ENCODE data around the gene CPED1. TPM values are rescaled to one million over a fixed set of nuclear protein-coding genes. Genes with fewer than 3 reads are reported as not detected.
"Not testable (repeated sequence)": the region's sequence is repeated elsewhere in the genome, so short reads cannot be mapped to it uniquely, and the experiment has no call there.

CPED1 gene
- total RNA-seq, 5 donors from 2014 or later (not counting 1 experiment from before 2014, with no cell fraction given) = 0.73 to 1.4 (median 0.96) TPM; not detected in 2

DNA sequence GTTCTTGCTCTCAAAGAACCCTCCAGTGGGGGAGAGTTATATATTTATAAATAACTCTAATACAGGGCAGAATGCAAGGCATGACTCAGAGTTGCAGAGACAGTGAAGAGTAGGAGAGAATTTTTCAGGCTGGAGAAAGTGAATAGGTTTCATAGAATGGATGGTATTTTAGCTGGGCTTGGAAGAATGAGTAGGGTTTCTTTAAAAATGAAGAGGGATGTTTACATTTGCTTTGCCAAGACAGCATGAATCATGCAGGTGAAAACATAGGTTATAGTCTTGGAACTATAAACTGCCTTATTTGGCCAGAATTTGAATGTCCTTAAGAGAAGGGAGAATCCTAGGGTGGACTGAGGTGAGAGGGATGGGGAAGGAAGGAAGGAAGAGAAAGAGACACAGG lies 124.8 kb downstream of the CPED1 start:
- H3K4me3 ChIP-seq (ENCODE audit: control insufficient read depth in 1 of 2, extremely low read depth in 1 of 2, low read length in 1 of 2) = no peak overlapping the region
- Mint-ChIP-seq H3K4me3 (no peak overlapping the region), H3K36me3 (no peaks in the 10 kb centered on the region), H3K9me3 (no peaks in the 10 kb centered on the region), H3K27ac (no peak overlapping the region), H3K4me1 (no peaks in the 10 kb centered on the region), H3K27me3 (peaks cover 9 to 13% of the 10 kb centered on the region in 2 donors)
- no peaks in the 10 kb centered on the region for H3K9me3 ChIP-seq
- POLR2A ChIA-PET = no interaction called here
- CTCF ChIA-PET = interaction anchor here in 1 of 2 donors (1.0 kb wide), 1 partner anchor 134 kb away, joined by 4 read pairs; no protein-coding TSS in a partner anchor
- ATAC-seq (replicated peaks in 1 of 4) (no peak), DNase-seq (no peak)
- no peak overlapping the region for H3K27ac ChIP-seq (ENCODE audit: low read length)
- H3K27me3 ChIP-seq (replicated peaks in 1 of 2; ENCODE audit: control insufficient read depth in 2 of 2, extremely low read depth in 1 of 2, insufficient read depth in 2 of 2, low read length in 1 of 2) = no peaks in the 10 kb centered on the region
- no peaks in the 10 kb centered on the region for H3K36me3 ChIP-seq (ENCODE audit: control insufficient read depth in 2 of 2, extremely low read depth in 1 of 2, insufficient read depth in 1 of 2, low read length in 1 of 2)
- H3K4me1 ChIP-seq (ENCODE audit: control insufficient read depth in 1 of 2, extremely low read depth in 1 of 2, insufficient read depth in 2 of 2, low read length in 2 of 2) = no peaks in the 10 kb centered on the region

DNA sequence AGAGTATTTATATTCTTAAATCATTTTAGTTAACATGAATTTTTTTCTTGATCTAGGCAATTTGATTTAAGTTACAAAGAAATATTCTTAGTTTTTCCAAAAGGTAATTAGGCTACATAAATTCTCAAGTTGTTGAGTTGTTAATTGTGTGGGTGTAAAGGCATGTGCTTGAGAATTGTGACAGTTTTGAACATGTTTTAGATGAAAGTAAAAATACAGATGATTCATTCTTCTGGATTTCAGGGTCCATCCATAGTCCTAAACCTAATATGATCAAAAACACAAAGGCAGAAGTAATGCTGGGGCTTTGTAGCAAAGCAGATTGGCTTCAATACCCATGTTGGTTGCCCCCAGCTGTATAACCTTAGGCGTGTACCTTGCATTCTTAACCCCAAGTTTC lies 127.9 kb downstream of the CPED1 start:
- Histone ChIP-seq H3K9me3 (no peaks in the 10 kb centered on the region), H3K27me3 (replicated peaks in 1 of 2; ENCODE audit: control insufficient read depth in 2 of 2, extremely low read depth in 1 of 2, insufficient read depth in 2 of 2, low read length in 1 of 2) (no peaks in the 10 kb centered on the region), H3K36me3 (ENCODE audit: control insufficient read depth in 2 of 2, extremely low read depth in 1 of 2, insufficient read depth in 1 of 2, low read length in 1 of 2) (no peaks in the 10 kb centered on the region), H3K27ac (ENCODE audit: low read length) (no peak overlapping the region), H3K4me1 (ENCODE audit: control insufficient read depth in 1 of 2, extremely low read depth in 1 of 2, insufficient read depth in 2 of 2, low read length in 2 of 2) (no peaks in the 10 kb centered on the region), H3K4me3 (ENCODE audit: control insufficient read depth in 1 of 2, extremely low read depth in 1 of 2, low read length in 1 of 2) (no peak overlapping the region)
- WGBS (ENCODE audit: insufficient coverage) = no CpG with 5 or more reads among the region's 1 CpG
- Mint-ChIP-seq H3K4me1 (no peaks in the 10 kb centered on the region), H3K4me3 (no peak overlapping the region), H3K36me3 (no peaks in the 10 kb centered on the region), H3K27me3 (peaks cover 3% of the 10 kb centered on the region in 2 donors), H3K9me3 (no peaks in the 10 kb centered on the region), H3K27ac (no peak overlapping the region)
- ChIA-PET POLR2A (no interaction called here), CTCF (no interaction called here)
- no peak for ATAC-seq (replicated peaks in 1 of 4)
- DNase-seq = no peak

DNA sequence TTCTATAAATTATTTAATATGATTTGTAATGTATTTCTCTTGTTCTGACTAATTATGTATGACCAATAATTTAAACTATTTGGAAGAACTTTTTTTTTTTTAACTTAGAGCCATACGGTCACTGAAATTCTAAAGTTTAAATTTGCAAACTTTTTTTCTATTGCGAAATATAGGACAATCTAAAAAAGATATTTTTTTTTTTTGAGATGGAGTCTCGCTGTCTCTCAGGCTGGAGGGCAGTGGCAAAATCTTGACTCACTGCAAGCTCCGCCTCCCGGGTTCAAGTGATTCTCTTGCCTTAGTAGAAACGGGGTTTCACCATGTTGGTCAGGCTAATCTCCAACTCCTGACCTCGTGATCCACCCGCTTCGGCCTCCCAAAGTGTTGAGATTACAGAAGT lies 130.5 kb downstream of the CPED1 start:
- ChIA-PET CTCF (interaction anchor here in 1 of 2 donors (0.7 kb wide), 1 partner anchor 53 kb away, joined by 3 read pairs; no protein-coding TSS in a partner anchor), POLR2A (interaction anchor here in 1 of 2 donors (0.7 kb wide), 1 partner anchor 80 kb away, joined by 3 read pairs; no protein-coding TSS in a partner anchor)
- Mint-ChIP-seq H3K4me3 (no peak overlapping the region), H3K9me3 (no peaks in the 10 kb centered on the region), H3K36me3 (no peaks in the 10 kb centered on the region), H3K27ac (no peak overlapping the region), H3K4me1 (no peaks in the 10 kb centered on the region), H3K27me3 (peaks cover 3% of the 10 kb centered on the region in 2 donors)
- Histone ChIP-seq H3K27me3 (replicated peaks in 1 of 2; ENCODE audit: control insufficient read depth in 2 of 2, extremely low read depth in 1 of 2, insufficient read depth in 2 of 2, low read length in 1 of 2) (no peaks in the 10 kb centered on the region), H3K27ac (ENCODE audit: low read length) (no peak overlapping the region), H3K4me3 (ENCODE audit: control insufficient read depth in 1 of 2, extremely low read depth in 1 of 2, low read length in 1 of 2) (no peak overlapping the region), H3K36me3 (ENCODE audit: control insufficient read depth in 2 of 2, extremely low read depth in 1 of 2, insufficient read depth in 1 of 2, low read length in 1 of 2) (no peaks in the 10 kb centered on the region), H3K9me3 (no peaks in the 10 kb centered on the region), H3K4me1 (ENCODE audit: control insufficient read depth in 1 of 2, extremely low read depth in 1 of 2, insufficient read depth in 2 of 2, low read length in 2 of 2) (no peaks in the 10 kb centered on the region)
- DNase-seq (no peak), ATAC-seq (replicated peaks in 1 of 4) (no peak)
- WGBS (ENCODE audit: insufficient coverage) = 98% methylated on average over 5 of the region's 9 CpGs

DNA sequence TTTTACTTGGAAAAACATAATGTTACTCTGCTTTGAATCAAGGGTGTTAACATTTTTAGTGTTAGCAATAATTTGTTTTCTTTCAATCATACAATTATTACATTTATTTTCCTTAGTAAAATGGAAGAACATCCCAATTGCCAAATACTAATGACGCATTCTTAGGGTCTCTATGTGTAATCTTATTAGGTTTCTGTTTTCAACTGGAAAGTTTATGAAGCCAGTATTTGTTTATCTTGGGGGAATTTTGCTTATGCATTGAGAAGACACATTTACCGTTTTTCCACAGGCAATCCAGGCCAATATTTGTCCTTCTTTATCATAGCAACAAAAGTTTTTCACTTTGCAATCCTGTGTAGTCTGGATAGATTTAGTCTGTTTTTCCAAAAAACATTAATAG lies 134.5 kb downstream of the CPED1 start:
- no peaks in the 10 kb centered on the region for H3K36me3 ChIP-seq (ENCODE audit: control insufficient read depth in 2 of 2, extremely low read depth in 1 of 2, insufficient read depth in 1 of 2, low read length in 1 of 2)

DNA sequence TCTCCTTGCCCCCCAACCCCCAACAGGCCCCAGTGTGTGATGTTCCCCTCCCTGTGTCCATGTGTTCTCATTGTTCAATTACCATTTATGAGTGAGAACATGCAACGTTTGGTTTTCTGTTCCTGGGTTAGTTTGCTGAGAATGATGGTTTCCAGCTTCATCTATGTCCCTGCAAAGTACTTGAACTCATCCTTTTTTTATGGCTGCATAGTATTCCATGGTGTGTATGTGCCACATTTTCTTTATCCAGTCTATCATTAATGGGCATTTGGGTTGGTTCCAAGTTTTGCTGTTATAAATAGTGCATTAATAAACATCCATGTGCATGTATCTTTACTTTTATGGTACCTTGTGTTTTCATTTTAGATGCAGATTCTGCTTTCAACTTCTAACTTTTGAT lies 136.9 kb downstream of the CPED1 start:
- H3K36me3 ChIP-seq (ENCODE audit: control insufficient read depth in 2 of 2, extremely low read depth in 1 of 2, insufficient read depth in 1 of 2, low read length in 1 of 2); POLR2A ChIA-PET; DNase-seq; H3K9me3 ChIP-seq; H3K4me1 ChIP-seq (ENCODE audit: control insufficient read depth in 1 of 2, extremely low read depth in 1 of 2, insufficient read depth in 2 of 2, low read length in 2 of 2); H3K4me1 Mint-ChIP-seq; H3K27ac Mint-ChIP-seq; H3K27me3 ChIP-seq (replicated peaks in 1 of 2; ENCODE audit: control insufficient read depth in 2 of 2, extremely low read depth in 1 of 2, insufficient read depth in 2 of 2, low read length in 1 of 2); H3K36me3 Mint-ChIP-seq; H3K27me3 Mint-ChIP-seq; CTCF ChIA-PET; ATAC-seq (replicated peaks in 1 of 4); H3K9me3 Mint-ChIP-seq; H3K4me3 Mint-ChIP-seq; H3K4me3 ChIP-seq (ENCODE audit: control insufficient read depth in 1 of 2, extremely low read depth in 1 of 2, low read length in 1 of 2); H3K27ac ChIP-seq (ENCODE audit: low read length): not testable (repeated sequence)
- no CpG with 5 or more reads among the region's 1 CpG for WGBS (ENCODE audit: insufficient coverage)

More for the DNA sequence above, 134.5 kb downstream of the CPED1 start:
- no peak for DNase-seq
- Histone ChIP-seq H3K27ac (ENCODE audit: low read length) (no peak overlapping the region), H3K4me1 (ENCODE audit: control insufficient read depth in 1 of 2, extremely low read depth in 1 of 2, insufficient read depth in 2 of 2, low read length in 2 of 2) (no peaks in the 10 kb centered on the region), H3K4me3 (ENCODE audit: control insufficient read depth in 1 of 2, extremely low read depth in 1 of 2, low read length in 1 of 2) (no peak overlapping the region), H3K27me3 (replicated peaks in 1 of 2; ENCODE audit: control insufficient read depth in 2 of 2, extremely low read depth in 1 of 2, insufficient read depth in 2 of 2, low read length in 1 of 2) (no peaks in the 10 kb centered on the region), H3K9me3 (no peaks in the 10 kb centered on the region)
- CTCF ChIA-PET = no interaction called here
- Mint-ChIP-seq H3K9me3 (no peaks in the 10 kb centered on the region), H3K27ac (no peak overlapping the region), H3K4me3 (no peak overlapping the region), H3K27me3 (peaks cover 0 to 7% of the 10 kb centered on the region in 2 donors), H3K36me3 (no peaks in the 10 kb centered on the region), H3K4me1 (no peaks in the 10 kb centered on the region)
- POLR2A ChIA-PET = no interaction called here
- WGBS (ENCODE audit: insufficient coverage) = no CpG with 5 or more reads among the region's 2 CpGs
- ATAC-seq (replicated peaks in 1 of 4) = no peak

DNA sequence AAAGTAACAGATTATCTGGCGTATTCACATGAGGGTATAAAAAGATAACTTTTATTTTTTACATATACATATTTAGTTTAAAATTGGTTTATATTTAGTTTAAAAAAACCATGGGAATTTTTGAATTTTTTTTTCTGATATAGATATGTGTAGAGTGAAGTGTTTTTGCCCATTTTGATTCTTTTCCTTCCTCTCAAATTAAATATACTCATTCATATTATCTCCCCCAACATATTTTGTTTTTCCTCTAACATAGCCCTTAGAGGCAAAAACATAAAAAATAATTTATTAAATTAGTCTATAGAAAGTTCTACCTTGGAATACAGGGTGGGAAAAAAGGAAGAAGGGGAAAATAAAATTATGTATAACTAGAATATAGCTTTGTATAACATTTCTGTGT lies 137.7 kb downstream of the CPED1 start:
- Histone ChIP-seq H3K9me3 (no peaks in the 10 kb centered on the region), H3K4me1 (ENCODE audit: control insufficient read depth in 1 of 2, extremely low read depth in 1 of 2, insufficient read depth in 2 of 2, low read length in 2 of 2) (no peaks in the 10 kb centered on the region), H3K27me3 (replicated peaks in 1 of 2; ENCODE audit: control insufficient read depth in 2 of 2, extremely low read depth in 1 of 2, insufficient read depth in 2 of 2, low read length in 1 of 2) (no peaks in the 10 kb centered on the region), H3K27ac (ENCODE audit: low read length) (no peak overlapping the region), H3K4me3 (ENCODE audit: control insufficient read depth in 1 of 2, extremely low read depth in 1 of 2, low read length in 1 of 2) (no peak overlapping the region), H3K36me3 (ENCODE audit: control insufficient read depth in 2 of 2, extremely low read depth in 1 of 2, insufficient read depth in 1 of 2, low read length in 1 of 2) (no peaks in the 10 kb centered on the region)
- Mint-ChIP-seq H3K9me3 (no peaks in the 10 kb centered on the region), H3K27me3 (peaks cover 0 to 7% of the 10 kb centered on the region in 2 donors), H3K4me3 (no peak overlapping the region), H3K27ac (no peak overlapping the region), H3K36me3 (no peaks in the 10 kb centered on the region), H3K4me1 (no peaks in the 10 kb centered on the region)
- no CpG with 5 or more reads among the region's 1 CpG for WGBS (ENCODE audit: insufficient coverage)
- ChIA-PET POLR2A (no interaction called here), CTCF (no interaction called here)
- DNase-seq (no peak), ATAC-seq (replicated peaks in 1 of 4) (no peak)
